Measurements from ENCODE around the gene INAVA.

DNA sequence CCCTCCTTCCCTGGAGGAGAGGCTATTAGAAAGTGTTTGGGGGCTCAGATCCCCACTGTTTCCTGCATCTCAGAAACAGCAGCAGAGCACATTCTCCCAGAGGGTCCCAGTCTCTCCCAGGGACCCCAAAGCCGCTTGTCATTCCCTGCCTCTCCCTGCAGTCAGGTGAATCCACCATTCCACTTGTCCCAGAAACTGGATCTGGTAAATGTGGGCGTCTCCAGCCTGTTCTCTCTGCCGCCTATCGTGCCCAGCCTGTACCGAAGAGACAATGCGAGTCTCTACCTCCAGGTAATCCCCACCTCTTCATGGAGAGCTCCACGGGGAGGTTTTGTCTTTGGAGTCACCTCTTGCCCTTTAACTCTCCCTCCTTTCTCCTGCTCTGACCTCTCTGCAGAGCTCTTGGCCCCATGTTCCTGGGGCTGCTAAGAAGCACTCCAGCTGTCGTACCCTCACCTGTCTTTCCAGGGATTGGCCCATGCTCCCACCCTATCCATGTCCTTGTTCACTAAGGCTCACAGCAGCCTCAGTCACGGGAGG lies 26.9 kb downstream of the INAVA start:
- TF ChIP-seq, protein P1, sequence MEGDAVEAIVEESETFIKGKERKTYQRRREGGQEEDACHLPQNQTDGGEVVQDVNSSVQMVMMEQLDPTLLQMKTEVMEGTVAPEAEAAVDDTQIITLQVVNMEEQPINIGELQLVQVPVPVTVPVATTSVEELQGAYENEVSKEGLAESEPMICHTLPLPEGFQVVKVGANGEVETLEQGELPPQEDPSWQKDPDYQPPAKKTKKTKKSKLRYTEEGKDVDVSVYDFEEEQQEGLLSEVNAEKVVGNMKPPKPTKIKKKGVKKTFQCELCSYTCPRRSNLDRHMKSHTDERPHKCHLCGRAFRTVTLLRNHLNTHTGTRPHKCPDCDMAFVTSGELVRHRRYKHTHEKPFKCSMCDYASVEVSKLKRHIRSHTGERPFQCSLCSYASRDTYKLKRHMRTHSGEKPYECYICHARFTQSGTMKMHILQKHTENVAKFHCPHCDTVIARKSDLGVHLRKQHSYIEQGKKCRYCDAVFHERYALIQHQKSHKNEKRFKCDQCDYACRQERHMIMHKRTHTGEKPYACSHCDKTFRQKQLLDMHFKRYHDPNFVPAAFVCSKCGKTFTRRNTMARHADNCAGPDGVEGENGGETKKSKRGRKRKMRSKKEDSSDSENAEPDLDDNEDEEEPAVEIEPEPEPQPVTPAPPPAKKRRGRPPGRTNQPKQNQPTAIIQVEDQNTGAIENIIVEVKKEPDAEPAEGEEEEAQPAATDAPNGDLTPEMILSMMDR (IDR thresholded peaks at IDR 0.05; ENCODE audit: poor library complexity), result no peak
- no peak for TF ChIP-seq EZH2phosphoT487 (IDR thresholded peaks at IDR 0.05; ENCODE audit: low read depth, severe bottlenecking, unreplicated experiment)
- no peak for TF ChIP-seq EZH2 (IDR thresholded peaks at IDR 0.05; ENCODE audit: borderline replicate concordance)
